Measurements from ENCODE around the gene CENPA.

DNA sequence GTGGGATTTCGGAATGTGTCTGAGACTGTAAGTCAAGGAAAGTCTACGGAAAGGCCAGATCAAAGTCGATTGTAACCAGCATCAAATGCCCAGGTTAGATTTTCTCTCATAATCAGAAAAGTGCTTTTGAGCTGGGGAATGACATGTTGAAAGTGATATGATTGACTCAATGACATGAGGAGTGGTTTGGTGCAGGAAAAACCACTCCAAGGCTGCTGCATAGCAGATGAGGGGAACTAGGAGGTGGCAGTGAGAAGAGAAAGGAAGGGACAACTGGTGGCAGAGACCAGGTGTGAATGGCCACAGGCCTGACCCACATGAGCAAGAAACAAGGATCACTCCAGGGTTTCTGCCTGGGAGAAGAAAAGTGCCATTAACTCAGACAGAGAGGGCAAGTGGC, 20.9 kb upstream of the CENPA start:
- TF ChIP-seq, protein P1, sequence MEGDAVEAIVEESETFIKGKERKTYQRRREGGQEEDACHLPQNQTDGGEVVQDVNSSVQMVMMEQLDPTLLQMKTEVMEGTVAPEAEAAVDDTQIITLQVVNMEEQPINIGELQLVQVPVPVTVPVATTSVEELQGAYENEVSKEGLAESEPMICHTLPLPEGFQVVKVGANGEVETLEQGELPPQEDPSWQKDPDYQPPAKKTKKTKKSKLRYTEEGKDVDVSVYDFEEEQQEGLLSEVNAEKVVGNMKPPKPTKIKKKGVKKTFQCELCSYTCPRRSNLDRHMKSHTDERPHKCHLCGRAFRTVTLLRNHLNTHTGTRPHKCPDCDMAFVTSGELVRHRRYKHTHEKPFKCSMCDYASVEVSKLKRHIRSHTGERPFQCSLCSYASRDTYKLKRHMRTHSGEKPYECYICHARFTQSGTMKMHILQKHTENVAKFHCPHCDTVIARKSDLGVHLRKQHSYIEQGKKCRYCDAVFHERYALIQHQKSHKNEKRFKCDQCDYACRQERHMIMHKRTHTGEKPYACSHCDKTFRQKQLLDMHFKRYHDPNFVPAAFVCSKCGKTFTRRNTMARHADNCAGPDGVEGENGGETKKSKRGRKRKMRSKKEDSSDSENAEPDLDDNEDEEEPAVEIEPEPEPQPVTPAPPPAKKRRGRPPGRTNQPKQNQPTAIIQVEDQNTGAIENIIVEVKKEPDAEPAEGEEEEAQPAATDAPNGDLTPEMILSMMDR (IDR thresholded peaks at IDR 0.05): no peak
- TF ChIP-seq EZH2phosphoT487 (IDR thresholded peaks at IDR 0.05) (no peak), EZH2 (IDR thresholded peaks at IDR 0.05) (no peak)

Measured in neural progenitor cell (in vitro differentiated cells).